SK-N-SH (cell line): Measurements from ENCODE around the gene TNFRSF1B. TPM values are rescaled to one million over a fixed set of nuclear protein-coding genes. Genes with fewer than 3 reads are reported as not detected.

ENCODE experiments used
- CTCF ChIA-PET: fragments of 300-600, 350-600 bp; formaldehyde crosslinking; extraction: SDS; loops from one replicate; lab custom pipeline; 2021; lab: Yijun Ruan, JAX
- POLR2A ChIA-PET: fragments of 350-600 bp; sonication (Branson Sonifier 250); formaldehyde crosslinking; extraction: SDS; loops from one replicate; lab custom pipeline; 2020; ENCODE audit warnings: antibody characterized with exemption, inconsistent platforms; lab: Yijun Ruan, JAX
- DNase-seq: peaks from one replicate; pipeline ENCODE4 v3.0.0; 2012
- H2AFZ ChIP-seq: fragments of 200-600 bp; sonication (generic); 2 replicates; pipeline ENCODE4 v1.8.1; 2016; ENCODE audit warnings: antibody characterized with exemption, mild to moderate bottlenecking, low read depth
- H3F3A ChIP-seq: fragments of 200-600 bp; sonication (generic); replicated peaks from 2 replicates; pipeline ENCODE3; 2016; ENCODE audit warnings: antibody characterized with exemption, mild to moderate bottlenecking; ENCODE audit not compliant: insufficient read depth
- H3K27ac ChIP-seq, 2 experiments: fragments of 200-500 bp in 1 of 2; fragments of 200-600 bp in 1 of 2; sonication (Bioruptor generic) in 1 of 2; sonication (generic), shearing (Covaris generic) in 1 of 2; 2 replicates each; pipeline versions ENCODE4 v1.5.1 to v1.6.1; 2014 to 2016; ENCODE audit warnings: low read depth in 2 of 2, inconsistent platforms in 1 of 2, low read length in 1 of 2, mild to moderate bottlenecking in 1 of 2, mixed read lengths in 1 of 2
- H3K27me3 ChIP-seq: fragments of 200-600 bp; sonication (generic), shearing (Covaris generic); 2 replicates; pipeline ENCODE4 v1.6.1; 2016; ENCODE audit warnings: mixed run types; ENCODE audit not compliant: insufficient read depth
- H3K36me3 ChIP-seq, 2 experiments: fragments of 200-500 bp in 1 of 2; fragments of 200-600 bp in 1 of 2; sonication (Bioruptor generic) in 1 of 2; sonication (generic) in 1 of 2; replicated peaks in 1 of 2; 2 replicates each; pipeline versions ENCODE3 to v1.5.1; 2014 to 2016; ENCODE audit warnings: low read length in 1 of 2, mild to moderate bottlenecking in 1 of 2; ENCODE audit not compliant: insufficient read depth in 2 of 2, control insufficient read depth in 1 of 2
- H3K4me1 ChIP-seq, 2 experiments: fragments of 200-500 bp in 1 of 2; fragments of 200-600 bp in 1 of 2; sonication (Bioruptor generic) in 1 of 2; sonication (generic), shearing (Covaris generic) in 1 of 2; 2 replicates each; pipeline versions ENCODE4 v1.5.1 to v1.6.1; 2014 to 2016; ENCODE audit warnings: low read depth in 1 of 2, low read length in 1 of 2, mixed run types in 1 of 2; ENCODE audit not compliant: insufficient read depth in 2 of 2, control insufficient read depth in 1 of 2
- H3K4me2 ChIP-seq: fragments of 200-600 bp; sonication (generic), shearing (Covaris generic); 2 replicates; pipeline ENCODE4 v1.6.1; 2017; ENCODE audit warnings: mixed run types
- H3K4me3 ChIP-seq, 2 experiments: fragments of 200-500 bp in 1 of 2; fragments of 200-600 bp in 1 of 2; sonication (Bioruptor generic) in 1 of 2; sonication (generic), shearing (Covaris generic) in 1 of 2; 2 replicates each; pipeline versions ENCODE4 v1.5.1 to v1.8.1; 2014 to 2016; ENCODE audit warnings: low read depth in 2 of 2, inconsistent platforms in 1 of 2, low read length in 1 of 2, mild to moderate bottlenecking in 1 of 2, mixed read lengths in 1 of 2, moderate library complexity in 1 of 2
- H3K79me2 ChIP-seq: fragments of 200-600 bp; sonication (generic); 2 replicates; pipeline ENCODE4 v1.8.1; 2017; ENCODE audit warnings: mild to moderate bottlenecking; ENCODE audit not compliant: insufficient read depth
- H3K9ac ChIP-seq: fragments of 200-600 bp; sonication (generic); 2 replicates; pipeline ENCODE4 v1.6.1; 2017; ENCODE audit warnings: mixed run types
- H3K9me2 ChIP-seq: fragments of 200-600 bp; sonication (generic); 2 replicates; pipeline ENCODE4 v1.6.1; 2017; ENCODE audit warnings: mixed run types
- H3K9me3 ChIP-seq: fragments of 200-600 bp; sonication (generic); 2 replicates; pipeline ENCODE4 v1.6.1; 2017; ENCODE audit warnings: mixed run types, mild to moderate bottlenecking, moderate library complexity
- H4K20me1 ChIP-seq: fragments of 200-600 bp; sonication (generic); 2 replicates; pipeline ENCODE4 v1.6.1; 2017; ENCODE audit warnings: mild to moderate bottlenecking, mixed run types; ENCODE audit not compliant: insufficient read depth
- CHD2 ChIP-seq: fragments of 150-350 bp; IDR thresholded peaks from 2 replicates; pipeline ENCODE4 v1.6.1; 2018; ENCODE audit warnings: low read length; ENCODE audit not compliant: partially characterized antibody
- ELF1 ChIP-seq: IDR thresholded peaks from 2 replicates; pipeline ENCODE4 v1.4.0; 2012
- EZH2phosphoT487 ChIP-seq: fragments of 200-600 bp; sonication (generic); IDR thresholded peaks from 2 replicates; pipeline ENCODE4 v1.6.1; 2017; ENCODE audit warnings: low read depth, mixed run types, mild to moderate bottlenecking, antibody characterized with exemption, moderate library complexity, borderline replicate concordance
- FOSL2 ChIP-seq: IDR thresholded peaks from 2 replicates; pipeline ENCODE4 v1.4.0; 2012; ENCODE audit warnings: low read depth, mild to moderate bottlenecking, moderate library complexity, borderline replicate concordance
- FOXJ3 ChIP-seq: sonication (generic); formaldehyde crosslinking; IDR thresholded peaks from 2 replicates; pipeline ENCODE4 v1.5.1; 2020; ENCODE audit warnings: mild to moderate bottlenecking, missing genetic modification reagents
- FOXM1 ChIP-seq: IDR thresholded peaks from 2 replicates; pipeline ENCODE4 v1.4.0; 2012; ENCODE audit warnings: low read depth, mild to moderate bottlenecking
- GABPA ChIP-seq: IDR thresholded peaks from 2 replicates; pipeline ENCODE4 v1.4.0; 2012; ENCODE audit warnings: low read depth, mild to moderate bottlenecking
- IRF3 ChIP-seq: fragments of 150-350 bp; IDR thresholded peaks from 2 replicates; pipeline ENCODE4 v1.6.1; 2016; ENCODE audit warnings: mild to moderate bottlenecking, low read depth, low read length
- MEF2A ChIP-seq: IDR thresholded peaks from 2 replicates; pipeline ENCODE4 v1.4.0; 2012; ENCODE audit warnings: low read depth, borderline replicate concordance
- MXI1 ChIP-seq: IDR thresholded peaks from 2 replicates; pipeline ENCODE4 v1.6.1; 2012; ENCODE audit warnings: mild to moderate bottlenecking, low read depth, low read length, improper control_type of control experiment
- POLR2AphosphoS5 ChIP-seq: IDR thresholded peaks from 2 replicates; pipeline ENCODE4 v1.6.1; 2012; ENCODE audit warnings: low read depth, low read length
- RAD21 ChIP-seq: IDR thresholded peaks from 2 replicates; pipeline ENCODE4 v1.6.1; 2012; ENCODE audit warnings: mild to moderate bottlenecking, low read length
- RCOR1 ChIP-seq: fragments of 150-350 bp; IDR thresholded peaks from 2 replicates; pipeline ENCODE4 v1.6.1; 2017; ENCODE audit warnings: antibody characterized with exemption, low read length
- TEAD4 ChIP-seq: IDR thresholded peaks from 2 replicates; pipeline ENCODE4 v1.4.0; 2012; ENCODE audit warnings: mild to moderate bottlenecking, borderline replicate concordance; ENCODE audit not compliant: insufficient read depth
- WGBS: methylation state at CpG from one replicate; pipeline ENCODE4 v1.1.6; 2017; ENCODE audit warnings: low lambda C conversion rate; 5-methylcytosine and 5-hydroxymethylcytosine counted together
- polyA plus RNA-seq, 3 experiments: library from polyadenylated mRNA; depleted of rRNA; stranded (reverse); fragments of >200 nt; gene quantifications; 2 replicates each; pipeline ENCODE4 v1.2.3, GENCODE V29; 2012
- TF ChIP-seq, protein P1 (sequence below): IDR thresholded peaks from 2 replicates; pipeline ENCODE4 v1.6.1; 2012; ENCODE audit warnings: mild to moderate bottlenecking, low read depth, low read length, moderate library complexity

TNFRSF1B gene
- polyA plus RNA-seq, 1 of the 3 experiments (the other 2 are of a cell fraction) = 0.36 TPM

GRCh38 chr1:12169442-12170135 lies 2.8 kb downstream of the TNFRSF1B start:
- DNase-seq = no peak
- TF ChIP-seq FOSL2 = no peak
- no peaks in the 10 kb centered on the region for H3K9me2 ChIP-seq
- no peak overlapping the region for H3K4me3 ChIP-seq
- H3K9ac ChIP-seq = no peak overlapping the region
- WGBS = 81% methylated on average over 5 of the region's 8 CpGs
- no peaks in the 10 kb centered on the region for H3K36me3 ChIP-seq
- no peak overlapping the region for H3K4me2 ChIP-seq
- no peak overlapping the region for H3K27ac ChIP-seq
- H3K79me2 ChIP-seq = no peaks in the 10 kb centered on the region
- CTCF ChIA-PET = interaction anchor here (1.0 to 6.2 kb wide), 3 partner anchors 12 to 45 kb away, joined by 3 to 37 read pairs (median 3); no protein-coding TSS in a partner anchor
- POLR2A ChIA-PET = no interaction called here
- peaks cover 15% of the 10 kb centered on the region for H3K27me3 ChIP-seq
- H2AFZ ChIP-seq = no peak overlapping the region
- no peaks in the 10 kb centered on the region for H3F3A ChIP-seq
- no peaks in the 10 kb centered on the region for H3K9me3 ChIP-seq
- no peaks in the 10 kb centered on the region for H4K20me1 ChIP-seq
- H3K4me1 ChIP-seq = peaks cover 0 to 5% of the 10 kb centered on the region in 2 experiments; a peak in 1 of 4 replicates

DNA sequence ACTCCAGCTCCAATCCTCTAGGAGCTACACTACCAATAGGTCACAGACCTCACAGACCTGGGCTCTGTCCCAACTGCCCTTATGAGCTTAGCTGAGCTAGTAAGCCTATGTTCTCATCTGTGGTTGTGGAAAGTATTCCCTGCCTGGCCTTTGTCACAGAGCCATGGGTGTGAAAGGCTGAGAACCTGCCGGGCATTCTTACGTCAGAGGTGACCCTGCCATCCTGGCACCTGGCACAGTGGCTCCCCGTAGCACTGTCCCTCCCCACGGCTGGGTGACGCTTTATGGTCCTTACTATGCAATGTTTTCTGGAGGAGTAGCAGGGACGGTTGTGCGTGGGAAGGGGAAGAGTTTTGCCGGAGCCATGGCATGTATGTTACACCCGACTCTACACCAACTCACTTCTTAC lies 3.5 kb downstream of the TNFRSF1B start:
- POLR2A ChIA-PET = interaction anchor here (1.0 kb wide), 1 partner anchor 14 kb away, joined by 3 read pairs; no protein-coding TSS in a partner anchor
- no peak for TF ChIP-seq IRF3
- WGBS = 90% methylated on average over 9 of the region's 9 CpGs
- Histone ChIP-seq H3K27me3 (peaks cover 15% of the 10 kb centered on the region), H3F3A (no peaks in the 10 kb centered on the region), H3K4me3 (no peak overlapping the region), H3K27ac (no peak overlapping the region), H3K9ac (no peak overlapping the region), H4K20me1 (no peaks in the 10 kb centered on the region), H3K9me2 (no peaks in the 10 kb centered on the region), H3K4me1 (peaks cover 0 to 5% of the 10 kb centered on the region in 2 experiments; a peak in 1 of 4 replicates), H3K9me3 (no peaks in the 10 kb centered on the region), H2AFZ (no peak overlapping the region), H3K79me2 (no peaks in the 10 kb centered on the region), H3K36me3 (no peaks in the 10 kb centered on the region), H3K4me2 (no peak overlapping the region)
- no peak for DNase-seq
- CTCF ChIA-PET = interaction anchor here (6.2 kb wide), 1 partner anchor 46 kb away, joined by 37 read pairs; no protein-coding TSS in a partner anchor

DNA sequence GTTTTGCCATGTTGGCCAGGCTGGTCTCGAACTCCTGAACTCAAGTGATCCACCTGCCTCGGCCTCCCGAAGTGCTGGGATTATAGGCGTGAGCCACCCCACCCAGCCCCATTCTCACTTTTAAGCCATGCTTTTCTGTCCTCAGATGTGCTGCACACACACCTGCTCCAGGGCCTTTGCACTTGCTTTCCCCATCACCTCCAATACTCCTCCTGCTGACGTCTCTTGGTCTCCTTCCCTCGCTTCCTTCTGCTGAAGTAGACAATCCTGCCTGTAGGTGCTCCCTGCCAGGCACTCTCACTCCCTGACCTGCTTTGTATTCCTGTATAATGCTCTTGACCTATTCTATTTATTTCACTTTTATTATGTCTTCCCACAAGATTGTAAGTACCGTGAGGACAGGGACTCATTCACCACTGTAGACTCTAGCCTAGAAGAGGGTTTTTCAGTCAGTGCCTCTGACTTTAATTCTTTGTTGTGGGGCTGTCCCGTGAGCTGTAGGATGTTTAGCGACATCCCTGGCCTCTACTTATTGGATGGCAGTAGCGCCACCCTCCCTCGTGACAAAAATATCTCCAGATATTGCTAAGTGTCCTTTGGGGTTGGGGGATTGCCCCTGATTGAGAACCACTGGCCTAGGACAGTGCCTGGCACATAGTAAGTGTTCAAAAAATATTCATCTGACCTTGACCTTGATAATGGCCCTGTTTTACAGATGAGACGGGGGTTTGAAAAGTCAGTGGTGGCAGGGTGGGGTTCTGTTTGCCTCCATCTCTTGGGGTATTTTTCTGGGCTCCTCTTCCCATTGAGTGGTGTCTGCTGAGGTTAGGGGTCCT lies 4.6 kb downstream of the TNFRSF1B start:
- Histone ChIP-seq H3K4me2 (no peak overlapping the region), H2AFZ (no peak overlapping the region), H3K4me3 (no peak overlapping the region), H3K4me1 (peaks cover 0 to 5% of the 10 kb centered on the region in 2 experiments; a peak in 1 of 4 replicates), H3K79me2 (no peaks in the 10 kb centered on the region), H3K27me3 (peaks cover 15% of the 10 kb centered on the region), H3K9me3 (no peaks in the 10 kb centered on the region), H4K20me1 (no peaks in the 10 kb centered on the region), H3K27ac (no peak overlapping the region), H3K9me2 (no peaks in the 10 kb centered on the region), H3F3A (no peaks in the 10 kb centered on the region), H3K36me3 (no peaks in the 10 kb centered on the region), H3K9ac (no peak overlapping the region)
- WGBS = 84% methylated on average over 12 of the region's 12 CpGs
- ChIA-PET POLR2A (interaction anchor here (1.0 kb wide), 1 partner anchor 13 kb away, joined by 3 read pairs; no protein-coding TSS in a partner anchor), CTCF (interaction anchor here (4.6 kb wide), 1 partner anchor 46 kb away, joined by 21 read pairs; no protein-coding TSS in a partner anchor)
- no peak for DNase-seq
- TF ChIP-seq MEF2A (no peak), FOXM1 (no peak), GABPA (no peak), EZH2phosphoT487 (no peak), FOXJ3 (CRISPR knock-in tag) (no peak), RCOR1 (no peak), RAD21 (no peak), ELF1 (no peak), CHD2 (no peak), MXI1 (no peak), POLR2AphosphoS5 (no peak), TEAD4 (no peak)
- TF ChIP-seq, protein P1, sequence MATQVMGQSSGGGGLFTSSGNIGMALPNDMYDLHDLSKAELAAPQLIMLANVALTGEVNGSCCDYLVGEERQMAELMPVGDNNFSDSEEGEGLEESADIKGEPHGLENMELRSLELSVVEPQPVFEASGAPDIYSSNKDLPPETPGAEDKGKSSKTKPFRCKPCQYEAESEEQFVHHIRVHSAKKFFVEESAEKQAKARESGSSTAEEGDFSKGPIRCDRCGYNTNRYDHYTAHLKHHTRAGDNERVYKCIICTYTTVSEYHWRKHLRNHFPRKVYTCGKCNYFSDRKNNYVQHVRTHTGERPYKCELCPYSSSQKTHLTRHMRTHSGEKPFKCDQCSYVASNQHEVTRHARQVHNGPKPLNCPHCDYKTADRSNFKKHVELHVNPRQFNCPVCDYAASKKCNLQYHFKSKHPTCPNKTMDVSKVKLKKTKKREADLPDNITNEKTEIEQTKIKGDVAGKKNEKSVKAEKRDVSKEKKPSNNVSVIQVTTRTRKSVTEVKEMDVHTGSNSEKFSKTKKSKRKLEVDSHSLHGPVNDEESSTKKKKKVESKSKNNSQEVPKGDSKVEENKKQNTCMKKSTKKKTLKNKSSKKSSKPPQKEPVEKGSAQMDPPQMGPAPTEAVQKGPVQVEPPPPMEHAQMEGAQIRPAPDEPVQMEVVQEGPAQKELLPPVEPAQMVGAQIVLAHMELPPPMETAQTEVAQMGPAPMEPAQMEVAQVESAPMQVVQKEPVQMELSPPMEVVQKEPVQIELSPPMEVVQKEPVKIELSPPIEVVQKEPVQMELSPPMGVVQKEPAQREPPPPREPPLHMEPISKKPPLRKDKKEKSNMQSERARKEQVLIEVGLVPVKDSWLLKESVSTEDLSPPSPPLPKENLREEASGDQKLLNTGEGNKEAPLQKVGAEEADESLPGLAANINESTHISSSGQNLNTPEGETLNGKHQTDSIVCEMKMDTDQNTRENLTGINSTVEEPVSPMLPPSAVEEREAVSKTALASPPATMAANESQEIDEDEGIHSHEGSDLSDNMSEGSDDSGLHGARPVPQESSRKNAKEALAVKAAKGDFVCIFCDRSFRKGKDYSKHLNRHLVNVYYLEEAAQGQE = no peak
